Immature natural killer cell (primary cell): ENCODE results near the gene DSTN. TPM values are rescaled to one million over a fixed set of nuclear protein-coding genes. Genes with fewer than 3 reads are reported as not detected.

Experiments used
- DNase-seq, 3 donors: peaks; one replicate each; pipeline ENCODE4 v3.0.0; 2022; ENCODE audit warnings: mixed read lengths in 1 of 3
- H3K27ac Mint-ChIP-seq, 6 donors: one replicate each; pipeline ENCODE4 v1.8.0; 2020; ENCODE audit warnings: mixed read lengths in 6 of 6, mild to moderate bottlenecking in 5 of 6, inconsistent platforms in 4 of 6, moderate library complexity in 3 of 6
- H3K27me3 Mint-ChIP-seq, 3 donors: one replicate each; pipeline ENCODE4 v1.8.0; 2020 to 2021; ENCODE audit warnings: low read depth in 3 of 3, mild to moderate bottlenecking in 3 of 3, mixed read lengths in 3 of 3, moderate library complexity in 3 of 3, inconsistent platforms in 1 of 3
- H3K36me3 Mint-ChIP-seq, 3 donors: one replicate each; pipeline ENCODE4 v1.8.0; 2020; ENCODE audit warnings: mixed read lengths in 3 of 3, inconsistent platforms in 2 of 3, mild to moderate bottlenecking in 2 of 3
- H3K4me1 Mint-ChIP-seq, 2 donors: one replicate each; pipeline ENCODE4 v1.8.0; 2020; ENCODE audit warnings: inconsistent platforms in 2 of 2, mild to moderate bottlenecking in 2 of 2, mixed read lengths in 2 of 2, moderate library complexity in 1 of 2
- H3K4me3 Mint-ChIP-seq, 5 donors: one replicate each; pipeline ENCODE4 v1.8.0; 2020; ENCODE audit warnings: mild to moderate bottlenecking in 5 of 5, mixed read lengths in 5 of 5, inconsistent platforms in 3 of 5, moderate library complexity in 3 of 5
- H3K9me3 Mint-ChIP-seq, 6 donors: one replicate each; pipeline ENCODE4 v1.8.0; 2020; ENCODE audit warnings: mild to moderate bottlenecking in 6 of 6, mixed read lengths in 6 of 6, inconsistent platforms in 4 of 6, moderate library complexity in 3 of 6
- polyA plus RNA-seq, 3 donors: library from polyadenylated mRNA; unstranded; fragments of 300-500 nt; fragmentation: Illumina TruSeq; gene quantifications; one replicate each; pipeline ENCODE4 v1.2.3, GENCODE V29; 2021

Gene DSTN
- polyA plus RNA-seq, 3 donors from 2014 or later, result 157 to 226 (median 225) TPM

GRCh38 chr20:17572034-17572638 lies 2.3 kb downstream of the DSTN start:
- H3K4me1 Mint-ChIP-seq, result peaks cover 32 to 54% of the 10 kb centered on the region in 2 donors
- no peak for DNase-seq
- H3K9me3 Mint-ChIP-seq, result no peaks in the 10 kb centered on the region
- peak overlapping the region in 4 of 5 donors; percentile 2 to 70 (median 38) for H3K4me3 Mint-ChIP-seq
- H3K27me3 Mint-ChIP-seq, result peaks cover 5 to 21% (median 8%) of the 10 kb centered on the region in 3 donors
- peak overlapping the region in 4 of 6 donors; percentile 43 to 95 (median 62) for H3K27ac Mint-ChIP-seq
- no peaks in the 10 kb centered on the region for H3K36me3 Mint-ChIP-seq

DNA sequence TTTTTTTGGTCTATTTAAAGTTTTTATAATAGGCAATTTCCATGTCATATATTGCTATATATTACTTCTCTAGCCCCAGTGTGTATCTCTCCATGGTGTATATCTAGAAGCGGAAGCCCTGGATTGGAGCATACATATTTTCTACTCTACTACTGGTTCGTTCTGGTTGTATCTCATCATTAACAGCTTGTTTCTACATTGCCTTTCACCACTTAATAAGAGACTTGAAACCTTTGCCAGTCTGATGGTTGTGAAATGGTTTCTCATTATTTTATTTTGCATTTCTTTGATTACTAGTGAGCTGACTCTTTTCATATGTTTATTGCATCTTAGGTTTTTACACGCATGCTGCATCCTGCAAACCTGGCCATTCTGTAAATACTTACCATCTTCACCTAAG lies 3.6 kb downstream of the DSTN start:
- peak overlapping the region in 1 of 5 donors; percentile 7 for H3K4me3 Mint-ChIP-seq
- DNase-seq, result no peak
- no peaks in the 10 kb centered on the region for H3K9me3 Mint-ChIP-seq
- H3K27ac Mint-ChIP-seq, result peak overlapping the region in 2 of 6 donors; percentile 6 to 63
- H3K36me3 Mint-ChIP-seq, result no peaks in the 10 kb centered on the region
- peaks cover 32 to 52% of the 10 kb centered on the region in 2 donors for H3K4me1 Mint-ChIP-seq
- peaks cover 5 to 15% (median 8%) of the 10 kb centered on the region in 3 donors for H3K27me3 Mint-ChIP-seq

DNA sequence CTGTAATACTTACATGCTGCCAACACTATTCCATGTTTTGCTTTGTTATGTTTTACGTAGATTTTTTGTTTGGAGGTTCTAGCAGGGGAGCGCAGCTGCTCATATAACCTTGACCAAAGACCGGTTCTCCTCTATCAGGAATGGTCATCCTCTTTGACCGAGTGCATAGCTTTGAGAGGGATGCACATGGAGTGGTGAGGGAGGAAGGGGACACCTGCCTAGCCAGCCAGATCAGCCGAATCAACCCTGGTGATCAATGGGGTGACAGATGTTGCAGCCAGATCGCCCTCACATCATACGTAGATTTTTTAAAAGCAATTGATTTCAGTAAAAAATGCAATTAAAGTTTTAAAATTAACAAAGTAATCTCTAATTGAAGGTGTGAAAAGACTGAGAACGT lies 6.3 kb downstream of the DSTN start:
- peaks cover 41 to 64% of the 10 kb centered on the region in 2 donors for H3K4me1 Mint-ChIP-seq
- peaks cover 0 to 3% (median 2%) of the 10 kb centered on the region in 3 donors for H3K27me3 Mint-ChIP-seq
- no peaks in the 10 kb centered on the region for H3K9me3 Mint-ChIP-seq
- DNase-seq, result no peak
- no peak overlapping the region for H3K4me3 Mint-ChIP-seq
- no peaks in the 10 kb centered on the region for H3K36me3 Mint-ChIP-seq
- peak overlapping the region in 1 of 6 donors; percentile 40 for H3K27ac Mint-ChIP-seq

GRCh38 chr20:17579369-17580039 lies 9.6 kb downstream of the DSTN start:
- Mint-ChIP-seq H3K9me3 (no peaks in the 10 kb centered on the region), H3K27ac (peak overlapping the region in 4 of 6 donors; percentile 68 to 79 (median 70)), H3K27me3 (peaks cover 0 to 5% (median 2%) of the 10 kb centered on the region in 3 donors), H3K4me3 (peak overlapping the region in 2 of 5 donors; percentile 4 to 6), H3K4me1 (peaks cover 33 to 57% of the 10 kb centered on the region in 2 donors), H3K36me3 (no peaks in the 10 kb centered on the region)
- no peak for DNase-seq

- peak; percentile 49 to 61 (median 53) for DNase-seq
- Mint-ChIP-seq H3K4me3 (peak overlapping the region; percentile 36 to 60 (median 58)), H3K27me3 (peaks cover 0 to 5% (median 2%) of the 10 kb centered on the region in 3 donors), H3K27ac (peak overlapping the region; percentile 75 to 87 (median 82)), H3K9me3 (no peaks in the 10 kb centered on the region), H3K4me1 (peaks cover 31 to 56% of the 10 kb centered on the region in 2 donors), H3K36me3 (no peaks in the 10 kb centered on the region)
These were observed 11.0 kb downstream of the DSTN start for GRCh38 chr20:17580895-17581294.

- no peaks in the 10 kb centered on the region for H3K9me3 Mint-ChIP-seq
- DNase-seq, result no peak
- peak overlapping the region in 2 of 6 donors; percentile 19 to 31 for H3K27ac Mint-ChIP-seq
- peaks cover 0 to 5% (median 2%) of the 10 kb centered on the region in 3 donors for H3K27me3 Mint-ChIP-seq
- H3K36me3 Mint-ChIP-seq, result no peaks in the 10 kb centered on the region
- no peak overlapping the region for H3K4me3 Mint-ChIP-seq
- H3K4me1 Mint-ChIP-seq, result peaks cover 37 to 69% of the 10 kb centered on the region in 2 donors
These were observed 13.3 kb downstream of the DSTN start for GRCh38 chr20:17583126-17583525.

- Mint-ChIP-seq H3K27me3 (peaks cover 0 to 5% (median 0%) of the 10 kb centered on the region in 3 donors), H3K27ac (no peak overlapping the region), H3K4me3 (no peak overlapping the region), H3K4me1 (peaks cover 29 to 68% of the 10 kb centered on the region in 2 donors), H3K9me3 (no peaks in the 10 kb centered on the region), H3K36me3 (no peaks in the 10 kb centered on the region)
- DNase-seq, result no peak
These were observed 14.8 kb downstream of the DSTN start for GRCh38 chr20:17584689-17585088.

GRCh38 chr20:17586250-17586649 lies 16.4 kb downstream of the DSTN start:
- peak overlapping the region in 3 of 6 donors; percentile 2 to 50 (median 10) for H3K27ac Mint-ChIP-seq
- no peaks in the 10 kb centered on the region for H3K36me3 Mint-ChIP-seq

DNA sequence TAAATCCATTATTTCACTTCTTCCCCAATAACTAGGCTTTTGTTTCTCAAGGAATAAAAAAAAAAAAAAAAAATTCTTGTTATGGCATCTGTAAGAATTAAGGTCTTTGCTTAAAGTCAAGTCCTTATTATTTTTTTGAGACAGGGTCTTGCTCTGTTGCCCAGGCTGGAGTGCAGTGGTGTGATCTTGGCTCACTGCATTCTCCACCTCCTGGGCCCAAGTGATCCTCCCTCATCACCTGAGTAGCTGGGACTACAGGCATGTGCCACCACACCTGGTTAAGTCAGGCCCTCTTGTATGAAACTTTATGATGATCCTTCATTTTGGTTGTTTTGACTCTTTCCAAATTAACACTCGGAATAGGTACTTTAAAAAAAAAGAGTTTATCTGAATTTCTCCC lies 17.3 kb downstream of the DSTN start:
- Mint-ChIP-seq H3K4me1 (peaks cover 16 to 61% of the 10 kb centered on the region in 2 donors), H3K4me3 (no peak overlapping the region), H3K27me3 (peaks cover 0 to 2% (median 0%) of the 10 kb centered on the region in 3 donors), H3K27ac (peak overlapping the region in 1 of 6 donors; percentile 30), H3K36me3 (peaks cover 0 to 3% (median 0%) of the 10 kb centered on the region in 3 donors), H3K9me3 (no peaks in the 10 kb centered on the region)
- DNase-seq, result no peak

More at GRCh38 chr20:17586250-17586649, 16.4 kb downstream of the DSTN start:
- no peaks in the 10 kb centered on the region for H3K9me3 Mint-ChIP-seq
- H3K4me1 Mint-ChIP-seq, result peaks cover 18 to 61% of the 10 kb centered on the region in 2 donors
- no peak for DNase-seq
- peaks cover 0 to 2% (median 0%) of the 10 kb centered on the region in 3 donors for H3K27me3 Mint-ChIP-seq
- no peak overlapping the region for H3K4me3 Mint-ChIP-seq

DNA sequence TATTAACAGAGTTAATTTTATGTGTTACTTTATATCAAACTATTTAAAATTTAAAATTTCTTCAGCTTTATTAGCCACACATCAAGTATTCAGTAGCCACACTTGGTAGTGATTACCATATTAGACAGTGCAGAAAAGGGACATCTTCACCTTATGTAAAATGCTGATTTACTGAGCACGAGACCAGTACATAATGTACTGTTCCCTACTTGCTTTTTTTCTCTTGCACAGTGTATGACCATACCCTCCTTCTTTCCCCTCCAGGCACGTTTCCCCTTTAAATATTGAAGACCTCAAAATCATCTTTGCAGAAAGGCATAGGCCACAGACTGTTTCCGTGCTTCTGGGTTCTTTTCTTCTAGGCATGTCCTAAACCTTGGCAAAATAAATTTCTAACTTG lies 17.9 kb downstream of the DSTN start:
- Mint-ChIP-seq H3K9me3 (no peaks in the 10 kb centered on the region), H3K4me1 (peaks cover 15 to 58% of the 10 kb centered on the region in 2 donors), H3K27ac (peak overlapping the region in 2 of 6 donors; percentile 14 to 30), H3K4me3 (no peak overlapping the region), H3K36me3 (peaks cover 0 to 5% (median 0%) of the 10 kb centered on the region in 3 donors), H3K27me3 (peaks cover 0 to 2% (median 0%) of the 10 kb centered on the region in 3 donors)
- DNase-seq, result no peak

DNA sequence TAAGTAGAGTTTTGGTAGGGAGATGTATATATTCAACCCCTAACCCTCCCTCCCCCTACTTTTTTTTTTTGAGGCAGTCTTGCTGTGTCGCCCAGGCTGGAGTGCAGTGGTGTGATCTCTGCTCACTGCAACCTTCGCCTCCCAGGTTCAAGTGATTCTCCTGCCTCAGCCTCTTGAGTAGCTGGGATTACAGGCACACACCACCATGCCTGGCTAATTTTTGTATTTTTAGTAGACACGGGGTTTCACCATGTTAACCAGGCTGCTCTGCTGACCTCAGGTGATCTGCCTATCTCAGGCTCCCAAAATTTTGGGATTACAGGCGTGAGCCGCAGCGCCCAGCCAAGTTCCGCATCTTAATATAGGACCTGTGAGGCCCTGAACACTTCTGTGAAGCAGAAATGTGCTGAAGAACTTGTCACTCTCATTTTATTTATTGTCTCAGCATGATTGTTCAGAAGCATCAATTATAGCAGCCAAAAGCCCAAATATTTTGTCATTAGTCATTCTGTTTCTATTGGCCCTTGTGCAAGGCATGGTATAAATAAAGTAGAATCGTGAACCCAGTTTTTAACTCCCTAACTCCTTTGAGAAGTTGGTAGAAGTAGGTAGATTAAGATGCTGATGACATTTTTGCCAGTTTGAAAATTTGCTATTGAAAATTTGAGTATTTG lies 19.4 kb downstream of the DSTN start:
- DNase-seq, result no peak
- peaks cover 0 to 10% (median 0%) of the 10 kb centered on the region in 3 donors for H3K36me3 Mint-ChIP-seq
- no peaks in the 10 kb centered on the region for H3K9me3 Mint-ChIP-seq
- peaks cover 21 to 63% of the 10 kb centered on the region in 2 donors for H3K4me1 Mint-ChIP-seq
- H3K27ac Mint-ChIP-seq, result no peak overlapping the region
- no peak overlapping the region for H3K4me3 Mint-ChIP-seq
- no peaks in the 10 kb centered on the region for H3K27me3 Mint-ChIP-seq

GRCh38 chr20:17590245-17590644 lies 20.4 kb downstream of the DSTN start:
- Mint-ChIP-seq H3K4me1 (peaks cover 29 to 67% of the 10 kb centered on the region in 2 donors), H3K27me3 (no peaks in the 10 kb centered on the region), H3K27ac (peak overlapping the region in 2 of 6 donors; percentile 20 to 42), H3K4me3 (no peak overlapping the region), H3K36me3 (peaks cover 0 to 10% (median 0%) of the 10 kb centered on the region in 3 donors), H3K9me3 (no peaks in the 10 kb centered on the region)
- DNase-seq, result no peak

GRCh38 chr20:17593902-17594301 lies 24.0 kb downstream of the DSTN start:
- no peak for DNase-seq
- Mint-ChIP-seq H3K27ac (no peak overlapping the region), H3K27me3 (peaks cover 0 to 2% (median 0%) of the 10 kb centered on the region in 3 donors), H3K4me1 (peaks cover 26 to 80% of the 10 kb centered on the region in 2 donors), H3K4me3 (no peak overlapping the region), H3K9me3 (no peaks in the 10 kb centered on the region), H3K36me3 (peaks cover 4 to 10% (median 4%) of the 10 kb centered on the region in 3 donors)
